Measurements from ENCODE around the gene SYT17. TPM values are rescaled to one million over a fixed set of nuclear protein-coding genes. Genes with fewer than 3 reads are reported as not detected.

SYT17 gene
- total RNA-seq, 6 donors from 2014 or later = 11.6 to 49.2 (median 14.8) TPM

GRCh38 chr16:19173649-19174383 is 5.8 kb downstream of the SYT17 start:
- DNase-seq (no peak), ATAC-seq (ENCODE audit: low FRiP score in 2 of 2) (no peak)
- TF ChIP-seq, protein P1, sequence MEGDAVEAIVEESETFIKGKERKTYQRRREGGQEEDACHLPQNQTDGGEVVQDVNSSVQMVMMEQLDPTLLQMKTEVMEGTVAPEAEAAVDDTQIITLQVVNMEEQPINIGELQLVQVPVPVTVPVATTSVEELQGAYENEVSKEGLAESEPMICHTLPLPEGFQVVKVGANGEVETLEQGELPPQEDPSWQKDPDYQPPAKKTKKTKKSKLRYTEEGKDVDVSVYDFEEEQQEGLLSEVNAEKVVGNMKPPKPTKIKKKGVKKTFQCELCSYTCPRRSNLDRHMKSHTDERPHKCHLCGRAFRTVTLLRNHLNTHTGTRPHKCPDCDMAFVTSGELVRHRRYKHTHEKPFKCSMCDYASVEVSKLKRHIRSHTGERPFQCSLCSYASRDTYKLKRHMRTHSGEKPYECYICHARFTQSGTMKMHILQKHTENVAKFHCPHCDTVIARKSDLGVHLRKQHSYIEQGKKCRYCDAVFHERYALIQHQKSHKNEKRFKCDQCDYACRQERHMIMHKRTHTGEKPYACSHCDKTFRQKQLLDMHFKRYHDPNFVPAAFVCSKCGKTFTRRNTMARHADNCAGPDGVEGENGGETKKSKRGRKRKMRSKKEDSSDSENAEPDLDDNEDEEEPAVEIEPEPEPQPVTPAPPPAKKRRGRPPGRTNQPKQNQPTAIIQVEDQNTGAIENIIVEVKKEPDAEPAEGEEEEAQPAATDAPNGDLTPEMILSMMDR (IDR thresholded peaks at IDR 0.05) = no peak
- TF ChIP-seq POLR2AphosphoS5 (IDR thresholded peaks at IDR 0.05) = no peak
- no peak for TF ChIP-seq POLR2A (IDR thresholded peaks at IDR 0.05)
- TF ChIP-seq EP300 (IDR thresholded peaks at IDR 0.05) = no peak
- H3K36me3 ChIP-seq = no peaks in the 10 kb centered on the region
- 91 to 95% methylated on average over 27 of the region's 27 CpGs for WGBS, 2 donors
- H3K4me1 ChIP-seq = peaks cover 1 to 10% (median 5%) of the 10 kb centered on the region in 4 donors
- peak overlapping the region in 1 of 4 donors; percentile 9 for H3K27ac ChIP-seq
- no peaks in the 10 kb centered on the region for H3K9me3 ChIP-seq
- H3K4me3 ChIP-seq = no peak overlapping the region
- H3K27me3 ChIP-seq = peaks cover 0 to 1% (median 0%) of the 10 kb centered on the region in 4 donors

DNA sequence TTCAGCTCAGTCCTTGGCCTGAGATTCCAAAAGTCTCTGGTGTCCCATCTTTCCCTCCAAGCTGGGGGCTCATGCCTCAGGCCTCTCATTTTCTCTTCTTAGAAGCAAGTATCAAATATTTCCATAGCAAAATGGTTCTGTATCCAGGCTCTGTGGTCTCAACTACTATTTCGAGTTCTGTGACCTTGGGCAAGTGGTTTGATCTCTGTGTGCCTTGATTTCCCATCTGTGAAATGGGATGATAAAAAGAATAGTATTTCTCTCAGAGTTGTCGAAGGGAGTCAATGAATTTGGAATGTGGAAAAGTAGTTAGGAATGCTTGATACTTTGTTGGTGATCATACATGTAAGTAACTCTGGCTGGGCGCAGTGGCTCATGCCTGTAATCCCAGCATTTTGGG is 6.4 kb downstream of the SYT17 start:
- no peaks in the 10 kb centered on the region for H3K36me3 ChIP-seq
- no peak overlapping the region for H3K4me3 ChIP-seq
- TF ChIP-seq POLR2AphosphoS5 (IDR thresholded peaks at IDR 0.05) (no peak), POLR2A (IDR thresholded peaks at IDR 0.05) (no peak), EP300 (IDR thresholded peaks at IDR 0.05) (no peak)
- TF ChIP-seq, protein P1 (IDR thresholded peaks at IDR 0.05) = no peak
- no peak for DNase-seq
- no peak overlapping the region for H3K27ac ChIP-seq
- whole genome bisulfite sequencing, 2 donors = 96 to 100% methylated on average over 3 of the region's 3 CpGs
- ATAC-seq (ENCODE audit: low FRiP score in 2 of 2) = no peak
- H3K9me3 ChIP-seq = no peaks in the 10 kb centered on the region
- no peaks in the 10 kb centered on the region for H3K27me3 ChIP-seq
- peaks cover 0 to 3% (median under 1%) of the 10 kb centered on the region in 4 donors for H3K4me1 ChIP-seq

DNA sequence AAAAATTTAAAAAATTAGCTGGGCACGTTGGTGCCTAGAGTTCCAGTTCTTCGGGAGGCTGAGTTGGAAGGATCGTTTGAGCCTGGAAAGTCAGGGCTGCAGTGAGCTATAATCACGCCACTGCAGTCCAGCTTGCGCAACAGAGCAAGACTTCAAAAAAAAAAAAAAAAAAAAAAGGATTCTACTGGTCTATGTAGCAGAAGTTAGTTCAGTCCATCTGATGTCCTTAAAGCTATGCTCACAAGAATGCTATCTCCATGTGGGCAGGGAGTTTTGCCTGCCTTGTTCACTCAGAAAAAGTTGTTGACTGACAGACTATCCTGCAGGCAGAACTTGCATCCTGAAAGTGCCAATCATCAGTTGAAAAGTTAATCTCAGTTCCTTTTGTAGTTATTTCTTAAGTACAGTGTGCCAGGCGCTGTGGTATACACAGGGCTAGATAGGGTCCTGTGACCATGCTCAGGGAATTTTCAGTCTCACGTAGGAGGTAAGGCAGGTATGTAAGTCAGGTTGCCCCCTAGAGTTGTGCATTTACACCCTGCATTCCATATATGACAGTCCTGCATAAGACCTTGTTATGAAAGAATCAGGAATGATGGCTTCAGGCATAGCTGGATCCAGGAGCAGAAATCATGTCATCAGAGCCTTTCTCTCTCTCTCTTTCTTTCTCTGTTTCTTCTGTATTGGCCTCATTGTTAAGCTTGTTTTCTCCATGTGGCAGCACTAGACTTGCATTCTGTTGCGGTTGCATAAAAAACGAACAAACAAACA is 7.6 kb downstream of the SYT17 start:
- no peaks in the 10 kb centered on the region for H3K27me3 ChIP-seq
- DNase-seq = no peak
- TF ChIP-seq EP300 (IDR thresholded peaks at IDR 0.05) = no peak
- no peak for TF ChIP-seq POLR2AphosphoS5 (IDR thresholded peaks at IDR 0.05)
- no peak for TF ChIP-seq POLR2A (IDR thresholded peaks at IDR 0.05)
- TF ChIP-seq, protein P1 (IDR thresholded peaks at IDR 0.05) = no peak
- 64 to 72% methylated on average over 9 of the region's 9 CpGs for WGBS, 2 donors
- H3K36me3 ChIP-seq = no peaks in the 10 kb centered on the region
- no peak for ATAC-seq (ENCODE audit: low FRiP score in 2 of 2)
- no peak overlapping the region for H3K4me3 ChIP-seq
- peaks cover 0 to 10% (median 4%) of the 10 kb centered on the region in 4 donors for H3K4me1 ChIP-seq
- no peaks in the 10 kb centered on the region for H3K9me3 ChIP-seq
- no peak overlapping the region for H3K27ac ChIP-seq

DNA sequence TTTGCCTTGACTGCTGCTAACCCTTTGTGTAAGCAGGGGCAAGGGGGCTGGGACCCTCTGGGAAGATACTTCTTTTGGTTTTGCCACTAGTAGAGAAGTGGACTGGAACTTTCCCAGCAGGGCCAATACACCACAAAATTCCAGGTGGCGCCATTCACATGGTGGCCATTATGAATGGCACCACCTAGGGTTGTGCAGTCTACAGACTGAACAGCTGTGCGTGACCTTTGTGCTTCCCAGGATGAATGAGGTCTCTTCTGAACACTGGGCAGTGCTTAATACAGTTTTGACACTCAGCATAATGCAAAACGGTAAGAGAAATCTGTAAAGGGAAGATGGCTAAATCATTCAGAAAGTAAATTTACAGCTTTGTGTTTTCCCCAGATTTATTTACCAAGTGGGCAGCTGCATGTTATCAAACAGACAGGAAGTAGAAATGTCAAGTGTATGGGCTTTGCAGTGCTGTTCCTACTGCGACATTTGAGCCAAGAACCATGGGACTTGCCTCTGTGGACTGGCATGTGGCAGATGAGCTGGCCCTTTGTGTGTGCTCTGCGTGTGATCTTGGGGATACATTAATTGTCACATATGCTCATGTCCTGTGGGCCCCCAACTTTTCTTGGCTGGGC is 9.2 kb downstream of the SYT17 start:
- Histone ChIP-seq H3K9me3 (no peaks in the 10 kb centered on the region), H3K4me1 (peaks cover 0 to 10% (median 4%) of the 10 kb centered on the region in 4 donors), H3K27ac (no peak overlapping the region), H3K4me3 (no peak overlapping the region), H3K27me3 (no peaks in the 10 kb centered on the region), H3K36me3 (no peaks in the 10 kb centered on the region)
- ATAC-seq (ENCODE audit: low FRiP score in 2 of 2) (no peak), DNase-seq (no peak)
- TF ChIP-seq EP300 (IDR thresholded peaks at IDR 0.05) (no peak), POLR2AphosphoS5 (IDR thresholded peaks at IDR 0.05) (no peak)
- 82 to 86% methylated on average over 5 of the region's 5 CpGs for WGBS, 2 donors
